Body of pancreas (tissue), 4 donors: Measurements from ENCODE around the gene ZNF714. TPM values are rescaled to one million over a fixed set of nuclear protein-coding genes. Genes with fewer than 3 reads are reported as not detected.
A peak's percentile ranks its signal among the peaks of the same experiment; 100 is the strongest.

Source experiments
- ATAC-seq: fragments of 150-250 bp; one replicate; pipeline ENCODE4 v1.9.1; 2016
- DNase-seq, 4 donors: peaks; one replicate each; pipeline ENCODE4 v3.0.0-alpha.2; 2019
- H3K27ac ChIP-seq, 4 donors: fragments of 200-600 bp; sonication (generic); 1 replicate in 3 of 4; 2 replicates in 1 of 4; pipeline versions ENCODE4 v1.5.1 to v1.6.1; 2016 to 2019; ENCODE audit warnings: mild to moderate bottlenecking in 1 of 4, mixed read lengths in 1 of 4, moderate library complexity in 1 of 4
- H3K27me3 ChIP-seq, 2 donors: fragments of 200-600 bp; sonication (generic); one replicate each; pipeline ENCODE4 v1.6.0; 2016; ENCODE audit warnings: mild to moderate bottlenecking in 1 of 2
- H3K36me3 ChIP-seq, 2 donors: fragments of 200-600 bp; sonication (generic); replicated peaks in 1 of 2; 2 replicates each; pipeline ENCODE4 v1.5.1; 2016; ENCODE audit warnings: low read depth in 2 of 2; ENCODE audit not compliant: insufficient read depth in 1 of 2
- H3K4me1 ChIP-seq: fragments of 200-600 bp; sonication (generic); one replicate; pipeline ENCODE4 v1.6.0; 2016
- H3K4me3 ChIP-seq, 2 donors: fragments of 200-600 bp; sonication (generic); 1 replicate in 1 of 2; 2 replicates in 1 of 2; pipeline ENCODE4 v1.5.1; 2016 to 2019
- H3K9me3 ChIP-seq, 3 donors: fragments of 200-600 bp; sonication (generic); 1 replicate in 2 of 3; 2 replicates in 1 of 3; pipeline ENCODE4 v1.5.1; 2016
- POLR2A ChIP-seq, 3 donors: fragments of 450-650 bp; IDR thresholded peaks; one replicate each; pipeline ENCODE4 v1.6.1; 2016; ENCODE audit warnings: antibody characterized with exemption in 3 of 3, mild to moderate bottlenecking in 2 of 3
- WGBS, 2 donors: methylation state at CpG; one replicate each; pipeline ENCODE4 v1.1.5; 2017; 5-methylcytosine and 5-hydroxymethylcytosine counted together
- intact Hi-C: fragments of 100-400 bp; cut with DNase I; formaldehyde crosslinking; loops from one replicate; pipeline ENCODE4 v1.15.1; 2023
- total RNA-seq, 2 donors: library from RNA; depleted of rRNA; stranded (reverse); fragments of >200 nt; gene quantifications; one replicate each; pipeline ENCODE4 v1.1.0, GENCODE V29; 2016
- TF ChIP-seq, protein P1 (sequence below), 7 experiments: fragments of 450-650 bp in 4 of 7; fragments of 200-600 bp in 3 of 7; sonication (generic) in 3 of 7; IDR thresholded peaks; one replicate each; pipeline ENCODE4 v1.5.1; 2016 to 2019; ENCODE audit warnings: antibody characterized with exemption in 7 of 7

ZNF714 gene
- total RNA-seq, 2 donors from 2014 or later, result 3.1 to 16.2 TPM

DNA sequence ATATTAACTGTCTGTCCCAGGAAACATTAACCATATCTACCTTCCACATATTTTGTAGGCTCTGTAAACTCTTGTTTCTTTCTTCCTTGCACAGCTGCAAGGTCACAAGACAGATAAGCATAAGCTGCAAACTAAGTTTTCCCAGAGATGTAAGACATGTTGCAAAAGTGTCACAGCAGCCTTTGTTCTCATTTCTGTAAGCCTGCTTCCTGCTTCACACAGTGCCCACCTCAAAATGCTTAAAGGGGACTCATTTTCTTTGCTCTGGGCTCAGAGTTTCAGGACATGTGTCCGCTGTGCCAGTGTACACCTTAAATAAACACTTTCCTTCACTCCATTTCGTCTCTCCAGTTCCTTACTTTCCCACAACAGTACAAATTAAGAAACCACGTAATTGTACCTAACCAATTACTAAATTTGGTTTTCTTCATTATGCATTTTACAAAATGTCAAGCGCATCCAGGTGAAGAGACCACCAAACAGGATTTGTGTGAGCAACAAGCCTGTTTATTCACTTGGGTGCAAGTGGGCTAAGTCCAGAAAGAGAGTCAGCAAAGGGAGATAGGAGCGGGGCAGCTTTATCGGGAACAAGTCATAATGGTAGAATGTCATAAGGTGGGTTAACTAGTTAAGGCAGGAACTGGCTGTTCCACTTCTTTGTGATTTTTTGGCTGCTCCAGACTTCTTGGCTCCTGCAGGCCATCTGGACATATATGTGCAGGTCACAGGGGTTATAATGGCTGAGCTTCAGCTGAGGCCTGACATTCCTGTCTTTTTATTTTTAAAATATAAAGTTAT is 47.1 kb downstream of the ZNF714 start:
- WGBS, 2 donors, result 29 to 32% methylated on average over 6 of the region's 6 CpGs
- Histone ChIP-seq H3K36me3 (no peaks in the 10 kb centered on the region), H3K27me3 (no peaks in the 10 kb centered on the region), H3K27ac (peak overlapping the region; percentile 23 to 73 (median 69)), H3K9me3 (no peaks in the 10 kb centered on the region), H3K4me3 (no peak overlapping the region), H3K4me1 (peaks cover 37% of the 10 kb centered on the region)
- intact Hi-C loops, result no loop called here
- TF ChIP-seq POLR2A (IDR thresholded peaks at IDR 0.05), result no peak
- TF ChIP-seq, protein P1, sequence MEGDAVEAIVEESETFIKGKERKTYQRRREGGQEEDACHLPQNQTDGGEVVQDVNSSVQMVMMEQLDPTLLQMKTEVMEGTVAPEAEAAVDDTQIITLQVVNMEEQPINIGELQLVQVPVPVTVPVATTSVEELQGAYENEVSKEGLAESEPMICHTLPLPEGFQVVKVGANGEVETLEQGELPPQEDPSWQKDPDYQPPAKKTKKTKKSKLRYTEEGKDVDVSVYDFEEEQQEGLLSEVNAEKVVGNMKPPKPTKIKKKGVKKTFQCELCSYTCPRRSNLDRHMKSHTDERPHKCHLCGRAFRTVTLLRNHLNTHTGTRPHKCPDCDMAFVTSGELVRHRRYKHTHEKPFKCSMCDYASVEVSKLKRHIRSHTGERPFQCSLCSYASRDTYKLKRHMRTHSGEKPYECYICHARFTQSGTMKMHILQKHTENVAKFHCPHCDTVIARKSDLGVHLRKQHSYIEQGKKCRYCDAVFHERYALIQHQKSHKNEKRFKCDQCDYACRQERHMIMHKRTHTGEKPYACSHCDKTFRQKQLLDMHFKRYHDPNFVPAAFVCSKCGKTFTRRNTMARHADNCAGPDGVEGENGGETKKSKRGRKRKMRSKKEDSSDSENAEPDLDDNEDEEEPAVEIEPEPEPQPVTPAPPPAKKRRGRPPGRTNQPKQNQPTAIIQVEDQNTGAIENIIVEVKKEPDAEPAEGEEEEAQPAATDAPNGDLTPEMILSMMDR (IDR thresholded peaks at IDR 0.05), result no peak
- peak in 2 of 4 donors; percentile 23 to 38 for DNase-seq
- ATAC-seq, result peak; percentile 52

DNA sequence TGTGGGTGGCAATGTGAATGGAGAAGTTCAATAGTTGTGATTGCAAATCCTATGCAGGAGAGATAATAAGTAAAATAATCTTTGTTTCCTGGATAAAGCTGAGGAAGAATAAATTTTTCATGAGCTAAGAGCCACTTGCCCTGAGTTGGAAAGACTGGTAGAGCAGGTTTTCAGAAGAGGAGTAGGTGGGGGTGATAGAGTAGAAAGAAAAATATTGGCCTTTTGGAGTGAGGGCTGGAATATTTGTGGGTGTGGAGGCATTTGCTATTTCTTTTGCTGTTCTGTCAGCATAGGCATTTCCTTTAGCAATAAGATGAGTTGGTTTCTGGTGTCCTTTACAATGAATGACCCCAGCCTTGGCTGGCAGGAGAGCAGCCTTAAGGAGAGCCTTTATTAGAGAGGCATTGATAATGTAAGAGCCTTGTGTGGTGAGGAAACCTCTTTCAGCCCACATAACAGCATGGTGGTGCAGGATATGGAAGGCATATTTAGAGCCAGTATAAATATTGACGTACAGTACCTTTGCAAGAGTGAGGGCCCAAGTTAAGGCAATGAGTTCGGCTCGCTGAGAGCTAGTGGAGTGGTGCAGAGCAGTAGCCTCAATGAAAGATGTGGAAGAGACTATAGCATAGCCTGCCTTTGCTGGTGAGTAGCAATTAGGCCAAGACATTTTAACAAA is 48.2 kb downstream of the ZNF714 start:
- H3K4me3 ChIP-seq, result no peak overlapping the region
- no peaks in the 10 kb centered on the region for H3K27me3 ChIP-seq
- H3K9me3 ChIP-seq, result no peaks in the 10 kb centered on the region
- H3K4me1 ChIP-seq, result peaks cover 37% of the 10 kb centered on the region
- DNase-seq, result peak in 2 of 4 donors; percentile 16 to 19
- WGBS, 2 donors, result 43 to 58% methylated on average over 3 of the region's 3 CpGs
- H3K36me3 ChIP-seq, result no peaks in the 10 kb centered on the region
- peak overlapping the region in 3 of 4 donors; percentile 68 to 73 (median 70) for H3K27ac ChIP-seq
- intact Hi-C loops, result no loop called here
- peak; percentile 68 for ATAC-seq
- TF ChIP-seq, protein P1 (IDR thresholded peaks at IDR 0.05), result no peak
- TF ChIP-seq POLR2A (IDR thresholded peaks at IDR 0.05), result no peak

DNA sequence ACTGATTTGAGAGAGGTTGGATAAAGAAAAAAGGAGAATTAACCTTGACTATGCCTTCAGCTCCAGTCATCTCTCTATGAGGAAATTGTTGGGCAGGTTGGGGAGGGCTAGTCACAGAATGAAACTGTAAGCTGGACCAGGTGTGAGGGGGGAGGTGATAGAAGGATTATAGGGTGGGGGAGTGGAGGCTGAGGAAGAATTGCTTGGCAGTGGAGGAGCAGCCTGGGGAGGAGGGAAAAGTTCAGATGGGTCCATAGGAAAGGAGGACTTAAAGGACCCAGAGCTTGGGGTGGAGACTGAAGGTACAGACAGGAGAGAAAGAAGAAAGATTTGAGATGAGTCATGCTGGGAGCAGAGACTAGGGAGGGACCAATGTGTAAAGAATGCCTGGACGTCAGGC is 51.6 kb downstream of the ZNF714 start:
- Histone ChIP-seq H3K36me3 (no peaks in the 10 kb centered on the region), H3K9me3 (no peaks in the 10 kb centered on the region), H3K4me1 (peaks cover 17% of the 10 kb centered on the region), H3K27ac (no peak overlapping the region), H3K27me3 (no peaks in the 10 kb centered on the region), H3K4me3 (no peak overlapping the region)
- 48 to 78% methylated on average over 1 of the region's 1 CpG for WGBS, 2 donors
- DNase-seq (no peak), ATAC-seq (no peak)
- TF ChIP-seq, protein P1 (IDR thresholded peaks at IDR 0.05), result no peak
- TF ChIP-seq POLR2A (IDR thresholded peaks at IDR 0.05), result no peak
- intact Hi-C loops, result no loop called here

DNA sequence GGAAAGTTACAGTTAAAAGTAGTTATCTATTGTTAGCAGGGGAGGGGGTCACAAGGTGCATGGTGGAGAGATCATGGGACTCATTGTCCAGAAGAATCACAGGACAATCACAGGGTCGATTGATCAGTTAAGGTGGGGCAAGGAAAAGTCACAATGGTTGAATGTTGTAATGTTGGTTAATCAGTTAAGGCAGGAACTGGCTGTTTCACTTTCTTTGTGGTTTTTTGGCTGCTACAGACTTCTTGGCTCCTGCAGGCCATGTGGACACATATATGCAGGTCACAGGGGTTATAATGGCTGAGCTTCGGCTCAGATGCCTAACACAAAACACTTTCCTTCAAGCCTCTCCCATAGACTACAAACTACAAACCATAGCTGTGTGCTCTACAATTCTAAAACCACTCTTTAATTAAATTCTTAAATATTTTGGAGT is 52.9 kb downstream of the ZNF714 start:
- Histone ChIP-seq H3K4me1 (peaks cover 4% of the 10 kb centered on the region), H3K4me3 (no peak overlapping the region), H3K27ac (no peak overlapping the region), H3K9me3 (no peaks in the 10 kb centered on the region), H3K36me3 (no peaks in the 10 kb centered on the region), H3K27me3 (no peaks in the 10 kb centered on the region)
- 67 to 79% methylated on average over 2 of the region's 2 CpGs for WGBS, 2 donors
- no peak for DNase-seq
- no peak for TF ChIP-seq POLR2A (IDR thresholded peaks at IDR 0.05)
- TF ChIP-seq, protein P1 (IDR thresholded peaks at IDR 0.05), result no peak
- no peak for ATAC-seq
- intact Hi-C loops, result no loop called here
